Measurements from ENCODE around the gene TAOK1. TPM values are rescaled to one million over a fixed set of nuclear protein-coding genes. Genes with fewer than 3 reads are reported as not detected.

The TAOK1 gene
- total and polyA plus RNA-seq, 2 of the 13 experiments (the other 11 are each of a cell fraction or from before 2014, with no cell fraction given), result 14.1 to 23.0 TPM

- TF ChIP-seq MYC (CRISPR knock-in tag; IDR thresholded peaks at IDR 0.05; ENCODE audit: borderline replicate concordance) (peak; percentile 39; the same call in 1 of the 2 replicates), TGIF2 (CRISPR knock-in tag; IDR thresholded peaks at IDR 0.05) (no peak), ZSCAN9 (CRISPR knock-in tag; IDR thresholded peaks at IDR 0.05; ENCODE audit: borderline replicate concordance) (no peak), ZNF333 (CRISPR knock-in tag; IDR thresholded peaks at IDR 0.05; ENCODE audit: borderline replicate concordance) (no peak), SATB2 (CRISPR knock-in tag; IDR thresholded peaks at IDR 0.05) (no peak), ZNF20 (CRISPR knock-in tag; IDR thresholded peaks at IDR 0.05) (no peak), PAXIP1 (CRISPR knock-in tag; conservative IDR thresholded peaks at IDR 0.05) (no peak), GTF2F1 (IDR thresholded peaks at IDR 0.05; ENCODE audit: low read length) (no peak), SP1 (IDR thresholded peaks at IDR 0.05) (no peak), SP1 (CRISPR knock-in tag; IDR thresholded peaks at IDR 0.05) (0 out of 2 replicates have a peak, but pooled peaks have one; percentile 47), RERE (CRISPR knock-in tag; IDR thresholded peaks at IDR 0.05; ENCODE audit: low read depth) (no peak), SAFB2 (CRISPR knock-in tag; IDR thresholded peaks at IDR 0.05; ENCODE audit: borderline replicate concordance, low read depth) (0 out of 2 replicates have a peak, but pooled peaks have one; percentile 21), TMF1 (CRISPR knock-in tag; IDR thresholded peaks at IDR 0.05; ENCODE audit: low read depth) (no peak), FOXO1 (CRISPR knock-in tag; IDR thresholded peaks at IDR 0.05) (peak; percentile 15; the same call in 1 of the 2 replicates), ERF (CRISPR knock-in tag; IDR thresholded peaks at IDR 0.05) (no peak), PITX1 (CRISPR knock-in tag; IDR thresholded peaks at IDR 0.05) (peak; percentile 47; the same call in 1 of the 2 replicates), ZNF549 (CRISPR knock-in tag; IDR thresholded peaks at IDR 0.05) (no peak), REPIN1 (CRISPR knock-in tag; IDR thresholded peaks at IDR 0.05; ENCODE audit: borderline replicate concordance, low read depth) (peak; percentile 22; the same call in 1 of the 2 replicates), SKI (IDR thresholded peaks at IDR 0.05; ENCODE audit: partially characterized antibody) (no peak), LBX2 (CRISPR knock-in tag; IDR thresholded peaks at IDR 0.05; ENCODE audit: borderline replicate concordance) (no peak), FOSL2 (CRISPR knock-in tag; IDR thresholded peaks at IDR 0.05) (peak; percentile 43), MED1 (CRISPR knock-in tag; IDR thresholded peaks at IDR 0.05) (no peak)
Observed at GRCh38 chr17:29579866-29580771, 190.0 kb downstream of the TAOK1 start (continued).

All from HepG2 (cell line).